AG09309 (cell line): ENCODE data around the gene ATRN.
"Not testable (repeated sequence)": the region's sequence is repeated elsewhere in the genome, so short reads cannot be mapped to it uniquely, and the experiment has no call there.

Experiments
- DNase-seq: peaks from one replicate; pipeline ENCODE4 v3.0.0-alpha.2; 2010; ENCODE audit warnings: low read depth
- H3K4me3 ChIP-seq: 2 replicates; pipeline ENCODE4 v1.5.1; 2011; ENCODE audit warnings: mild to moderate bottlenecking, low read depth, low read length, moderate library complexity; ENCODE audit not compliant: control insufficient read depth
- CTCF ChIP-seq: IDR thresholded peaks from 2 replicates; pipeline ENCODE4 v1.5.1; 2011; ENCODE audit warnings: mild to moderate bottlenecking, low read depth, low read length, inconsistent platforms; ENCODE audit not compliant: insufficient read depth, control insufficient read depth; ENCODE audit errors: missing control alignments

ATRN gene

GRCh38 chr20:3505148-3505547 lies 34.3 kb downstream of the ATRN start:
- H3K4me3 ChIP-seq: no peak overlapping the region
- TF ChIP-seq CTCF: no peak
- no peak for DNase-seq

GRCh38 chr20:3509064-3509463 lies 38.2 kb downstream of the ATRN start:
- TF ChIP-seq CTCF: no peak
- H3K4me3 ChIP-seq: no peak overlapping the region
- no peak for DNase-seq

- DNase-seq: no peak
- H3K4me3 ChIP-seq: no peak overlapping the region
- no peak for TF ChIP-seq CTCF
Measured at GRCh38 chr20:3510110-3510509, 39.3 kb downstream of the ATRN start.

- DNase-seq, H3K4me3 ChIP-seq: not testable (repeated sequence)
Measured at GRCh38 chr20:3512239-3512638, 41.4 kb downstream of the ATRN start.

GRCh38 chr20:3514012-3514642 lies 43.3 kb downstream of the ATRN start:
- no peak for DNase-seq
- no peak for TF ChIP-seq CTCF
- no peak overlapping the region for H3K4me3 ChIP-seq

GRCh38 chr20:3515379-3516170 lies 44.8 kb downstream of the ATRN start:
- TF ChIP-seq CTCF: no peak
- H3K4me3 ChIP-seq: no peak overlapping the region
- DNase-seq: no peak
